Tibial nerve (tissue), 4 donors: ENCODE data around the gene REX1BD. TPM values are rescaled to one million over a fixed set of nuclear protein-coding genes. Genes with fewer than 3 reads are reported as not detected.
A peak's percentile ranks its signal among the peaks of the same experiment; 100 is the strongest.

Experiments
- DNase-seq, 2 donors: peaks; one replicate each; pipeline ENCODE4 v3.0.0-alpha.2; 2019; ENCODE audit warnings: low spot score in 2 of 2
- H3K27ac ChIP-seq, 4 donors: fragments of 200-600 bp; sonication (generic) in 3 of 4; one replicate each; pipeline ENCODE4 v1.5.1; 2017 to 2019; ENCODE audit warnings: mild to moderate bottlenecking in 1 of 4
- H3K27me3 ChIP-seq, 2 donors: fragments of 200-600 bp; sonication (generic) in 1 of 2; one replicate each; pipeline versions ENCODE4 v1.5.1 to v1.6.0; 2017 to 2019
- H3K36me3 ChIP-seq, 3 donors: fragments of 200-600 bp; sonication (generic); one replicate each; pipeline ENCODE4 v1.5.1; 2018 to 2019
- H3K4me1 ChIP-seq, 4 donors: fragments of 200-600 bp; sonication (generic) in 3 of 4; one replicate each; pipeline ENCODE4 v1.5.1; 2017 to 2019
- H3K4me3 ChIP-seq, 4 donors: fragments of 200-600 bp; sonication (generic) in 3 of 4; one replicate each; pipeline ENCODE4 v1.5.1; 2017 to 2019; ENCODE audit warnings: mild to moderate bottlenecking in 1 of 4, moderate library complexity in 1 of 4
- H3K9me3 ChIP-seq, 4 donors: fragments of 200-600 bp; sonication (generic) in 3 of 4; one replicate each; pipeline ENCODE4 v1.5.1; 2017 to 2019
- EP300 ChIP-seq, 2 donors: sonication (generic); formaldehyde crosslinking; IDR thresholded peaks; one replicate each; pipeline ENCODE4 v1.6.1; 2017; ENCODE audit warnings: antibody characterized with exemption in 2 of 2, mild to moderate bottlenecking in 1 of 2
- POLR2A ChIP-seq, 2 donors: fragments of 450-650 bp; IDR thresholded peaks; one replicate each; pipeline ENCODE4 v1.6.1; 2017; ENCODE audit warnings: antibody characterized with exemption in 2 of 2, mild to moderate bottlenecking in 2 of 2, moderate library complexity in 2 of 2
- WGBS, 2 donors: methylation state at CpG; one replicate each; pipeline ENCODE4 v1.1.5; 2018; 5-methylcytosine and 5-hydroxymethylcytosine counted together
- small RNA-seq: library from RNA; depleted of rRNA; stranded (forward); fragments of <200 nt; gene quantifications from one replicate; pipeline ENCODE3, GENCODE V24; 2016
- total RNA-seq, 4 donors: library from RNA; depleted of rRNA; stranded (reverse); fragments of >200 nt; gene quantifications; one replicate each; pipeline ENCODE4 v1.1.0, GENCODE V29; 2016
- TF ChIP-seq, protein P1 (sequence below), 5 experiments: fragments of 200-600 bp in 3 of 5; fragments of 450-650 bp in 2 of 5; sonication (generic) in 3 of 5; IDR thresholded peaks; one replicate each; pipeline ENCODE4 v1.5.1; 2016 to 2019; ENCODE audit warnings: antibody characterized with exemption in 5 of 5, mild to moderate bottlenecking in 3 of 5, moderate library complexity in 2 of 5

Gene REX1BD
- total RNA-seq, 4 donors from 2014 or later: 186 to 226 (median 210) TPM

GRCh38 chr19:18636969-18637629 lies 48.5 kb downstream of the REX1BD start, which contains the start of gene KLHL26:
TSS of gene KLHL26 (plus strand) at chr19:18637028. CDS start at chr19:18637055, 27 bp downstream.
- H3K36me3 ChIP-seq: no peaks in the 10 kb centered on the region
- H3K9me3 ChIP-seq: no peaks in the 10 kb centered on the region
- 5 to 13% methylated on average over 14 to 43 of the region's 47 CpGs for WGBS, 2 donors
- peaks cover 0 to 37% (median 15%) of the 10 kb centered on the region in 4 donors for H3K4me1 ChIP-seq
- peak in 1 of 2 donors; percentile 86 for TF ChIP-seq EP300 (IDR thresholded peaks at IDR 0.05)
- TF ChIP-seq POLR2A (IDR thresholded peaks at IDR 0.05): peak in 1 of 2 donors; percentile 70
- TF ChIP-seq, protein P1, sequence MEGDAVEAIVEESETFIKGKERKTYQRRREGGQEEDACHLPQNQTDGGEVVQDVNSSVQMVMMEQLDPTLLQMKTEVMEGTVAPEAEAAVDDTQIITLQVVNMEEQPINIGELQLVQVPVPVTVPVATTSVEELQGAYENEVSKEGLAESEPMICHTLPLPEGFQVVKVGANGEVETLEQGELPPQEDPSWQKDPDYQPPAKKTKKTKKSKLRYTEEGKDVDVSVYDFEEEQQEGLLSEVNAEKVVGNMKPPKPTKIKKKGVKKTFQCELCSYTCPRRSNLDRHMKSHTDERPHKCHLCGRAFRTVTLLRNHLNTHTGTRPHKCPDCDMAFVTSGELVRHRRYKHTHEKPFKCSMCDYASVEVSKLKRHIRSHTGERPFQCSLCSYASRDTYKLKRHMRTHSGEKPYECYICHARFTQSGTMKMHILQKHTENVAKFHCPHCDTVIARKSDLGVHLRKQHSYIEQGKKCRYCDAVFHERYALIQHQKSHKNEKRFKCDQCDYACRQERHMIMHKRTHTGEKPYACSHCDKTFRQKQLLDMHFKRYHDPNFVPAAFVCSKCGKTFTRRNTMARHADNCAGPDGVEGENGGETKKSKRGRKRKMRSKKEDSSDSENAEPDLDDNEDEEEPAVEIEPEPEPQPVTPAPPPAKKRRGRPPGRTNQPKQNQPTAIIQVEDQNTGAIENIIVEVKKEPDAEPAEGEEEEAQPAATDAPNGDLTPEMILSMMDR (IDR thresholded peaks at IDR 0.05): no peak
- DNase-seq: no peak
- H3K4me3 ChIP-seq: peak within 1 kb of the TSS; percentile 80 to 94 (median 92)
- peak within 1 kb of the TSS; percentile 89 to 98 (median 96) for H3K27ac ChIP-seq
- no peaks in the 10 kb centered on the region for H3K27me3 ChIP-seq

DNA sequence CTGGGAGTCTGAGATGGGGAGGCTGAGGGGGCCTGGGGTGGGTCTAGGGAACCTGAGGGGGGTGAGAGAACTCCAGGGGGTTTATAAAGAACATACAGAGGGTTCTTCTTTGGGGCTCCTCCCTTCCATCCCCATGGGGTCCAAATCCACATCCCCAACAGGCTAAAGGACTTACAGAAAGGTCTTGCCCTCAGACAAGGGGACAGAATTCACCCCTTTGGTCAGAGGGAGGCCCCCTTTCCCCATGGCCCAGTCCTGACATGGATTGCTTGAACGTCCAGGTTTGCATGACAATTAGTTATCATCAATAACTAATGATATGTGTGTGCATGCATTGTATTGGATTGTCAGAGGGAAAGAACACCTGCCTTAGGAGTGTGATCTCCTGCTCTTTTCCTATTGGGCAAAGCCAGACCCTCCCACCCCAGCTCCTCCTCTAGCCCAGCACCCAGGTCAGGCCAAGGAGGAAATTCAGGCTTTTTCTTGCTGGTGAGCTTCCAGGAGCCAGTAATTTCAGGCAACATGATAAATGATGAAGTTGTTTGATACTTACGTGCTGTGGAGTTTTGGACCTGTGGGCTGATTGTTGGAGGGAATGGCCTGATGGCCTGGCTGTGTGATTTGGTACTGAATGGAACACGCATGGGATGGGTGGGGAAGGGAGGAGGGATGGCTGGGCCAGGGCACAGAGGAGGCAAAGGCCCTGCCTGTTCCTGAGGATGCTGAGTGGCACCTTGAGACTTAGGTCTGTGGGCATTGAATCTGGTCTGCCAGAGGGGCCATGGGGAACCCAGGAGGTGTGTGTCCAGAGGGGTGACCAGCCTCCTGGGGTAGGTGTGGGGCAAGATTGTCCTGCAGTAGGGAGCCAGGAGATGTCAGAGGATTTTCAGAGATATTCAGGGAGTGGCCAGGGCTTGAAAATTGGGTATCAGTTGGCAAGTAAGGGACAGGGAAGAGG lies 49.4 kb downstream of the REX1BD start:
- no peak for TF ChIP-seq POLR2A (IDR thresholded peaks at IDR 0.05)
- TF ChIP-seq, protein P1 (IDR thresholded peaks at IDR 0.05): no peak
- no peak for TF ChIP-seq EP300 (IDR thresholded peaks at IDR 0.05)
- no peaks in the 10 kb centered on the region for H3K36me3 ChIP-seq
- H3K27ac ChIP-seq: peak overlapping the region; percentile 89 to 98 (median 96)
- H3K4me1 ChIP-seq: peaks cover 0 to 37% (median 15%) of the 10 kb centered on the region in 4 donors
- WGBS, 2 donors: 28 to 41% methylated on average over 3 of the region's 3 CpGs
- peak overlapping the region; percentile 80 to 94 (median 92) for H3K4me3 ChIP-seq
- DNase-seq: no peak
- no peaks in the 10 kb centered on the region for H3K27me3 ChIP-seq
- no peaks in the 10 kb centered on the region for H3K9me3 ChIP-seq

DNA sequence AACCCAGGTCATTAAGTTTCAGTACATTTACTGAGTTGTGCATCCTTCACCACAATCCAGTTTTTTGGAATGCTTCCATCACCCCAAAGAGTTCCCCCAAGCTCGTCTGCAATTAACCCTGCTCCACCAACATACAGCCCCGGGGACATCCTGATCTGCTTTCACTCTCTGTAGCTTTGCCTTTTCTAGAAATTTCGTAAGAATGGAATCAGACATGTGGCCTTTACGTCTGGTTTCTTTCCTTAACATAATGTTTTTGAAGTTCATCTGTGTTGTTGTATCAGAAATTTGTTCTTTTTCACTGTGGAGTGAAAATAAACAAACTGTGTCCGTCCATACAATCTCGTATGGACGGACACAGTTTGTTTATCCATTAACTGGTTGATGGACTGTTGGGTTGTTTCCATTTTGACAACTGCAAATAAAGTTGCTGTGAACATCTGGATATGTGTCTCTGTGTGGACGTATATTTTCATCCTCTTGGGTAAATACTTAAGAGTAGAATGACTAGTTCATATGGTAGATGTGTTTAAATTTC lies 51.2 kb downstream of the REX1BD start:
- no peak for DNase-seq
- no peaks in the 10 kb centered on the region for H3K27me3 ChIP-seq
- no peaks in the 10 kb centered on the region for H3K36me3 ChIP-seq
- H3K4me1 ChIP-seq: peaks cover 0 to 49% (median 16%) of the 10 kb centered on the region in 4 donors
- TF ChIP-seq POLR2A (IDR thresholded peaks at IDR 0.05) (no peak), EP300 (IDR thresholded peaks at IDR 0.05) (no peak)
- TF ChIP-seq, protein P1 (IDR thresholded peaks at IDR 0.05): no peak
- no peak overlapping the region for H3K4me3 ChIP-seq
- WGBS, 2 donors: 54 to 59% methylated on average over 8 of the region's 8 CpGs
- H3K27ac ChIP-seq: peak overlapping the region in 1 of 4 donors; percentile 43
- H3K9me3 ChIP-seq: no peaks in the 10 kb centered on the region

Small RNA genes lying within 50 kb of the gene (small RNA-seq; reads per million reads assigned to genes)
- not detected for gene RN7SL155P

Other genes with a start within 250 kb of the REX1BD start
- gene PGPEP1, start 248.2 kb upstream of the REX1BD start, total RNA-seq: 10 to 100 TPM; 15.9 to 27.9 (median 20.1) TPM
- gene GDF15, start 202.6 kb upstream of the REX1BD start, total RNA-seq: 10 to 100 TPM in 2 of 4 donors, 1 to 10 TPM in 2; 4.2 to 31.0 (median 13.2) TPM
- gene LRRC25, start 191.2 kb upstream of the REX1BD start, total RNA-seq: 10 to 100 TPM in 2 of 4 donors, 1 to 10 TPM in 2; 9.0 to 13.8 (median 9.8) TPM
- gene SSBP4, start 169.4 kb upstream of the REX1BD start, total RNA-seq: 100 to 1,000 TPM in 1 of 4 donors, 10 to 100 TPM in 3; 67.4 to 172 (median 84.2) TPM
- gene ISYNA1, start 150.7 kb upstream of the REX1BD start, total RNA-seq: 10 to 100 TPM; 43.5 to 82.2 (median 52.4) TPM
- 10 to 100 TPM; 13.8 to 45.9 (median 26.0) TPM for gene ELL, start 66.7 kb upstream of the REX1BD start, total RNA-seq
- 100 to 1,000 TPM; 391 to 451 (median 434) TPM for gene FKBP8, start 45.2 kb upstream of the REX1BD start, total RNA-seq
- 100 to 1,000 TPM; 122 to 298 (median 167) TPM for gene KXD1, start 30.9 kb upstream of the REX1BD start, total RNA-seq
- gene UBA52, start 16.9 kb upstream of the REX1BD start, total RNA-seq: 100 to 1,000 TPM; 504 to 826 (median 521) TPM
- 100 to 1,000 TPM in 1 of 4 donors, 10 to 100 TPM in 3; 27.4 to 115 (median 43.6) TPM for gene CRLF1, start 18.0 kb downstream of the REX1BD start, total RNA-seq
- gene TMEM59L, start 24.1 kb downstream of the REX1BD start, total RNA-seq: 10 to 100 TPM in 1 of 4 donors, 1 to 10 TPM in 2, not detected in 1; 3.1 to 12.6 (median 4.2) TPM
- 10 to 100 TPM; 12.9 to 38.4 (median 15.1) TPM for gene KLHL26, start 48.2 kb downstream of the REX1BD start, total RNA-seq
- 1 to 10 TPM; 4.0 to 7.8 (median 6.7) TPM for gene CRTC1, start 94.9 kb downstream of the REX1BD start, total RNA-seq
- 100 to 1,000 TPM in 1 of 4 donors, 10 to 100 TPM in 3; 14.0 to 117 (median 25.3) TPM for gene COMP, start 202.5 kb downstream of the REX1BD start, total RNA-seq
- 100 to 1,000 TPM in 1 of 4 donors, 10 to 100 TPM in 3; 75.6 to 117 (median 87.9) TPM for gene UPF1, start 243.2 kb downstream of the REX1BD start, total RNA-seq